Heart left ventricle (tissue), 16 donors: ENCODE results near the gene SLC27A2. TPM values are rescaled to one million over a fixed set of nuclear protein-coding genes. Genes with fewer than 3 reads are reported as not detected.
"Not testable (repeated sequence)": the region's sequence is repeated elsewhere in the genome, so short reads cannot be mapped to it uniquely, and the experiment has no call there.

Source experiments
- ATAC-seq, 4 donors: fragments of 200-7000 bp; cut with Tn5 transposase; one replicate each; pipeline ENCODE4 v1.9.1; 2020 to 2022; ENCODE audit warnings: moderate library complexity in 4 of 4, mild to moderate bottlenecking in 3 of 4, moderate number of reproducible peaks in 1 of 4
- DNase-seq, 5 donors: peaks; one replicate each; pipeline ENCODE4 v3.0.0-alpha.2; 2020
- H3K27ac ChIP-seq, 12 donors: fragments of 200-600 bp; sonication (generic) in 4 of 12; one replicate each; pipeline versions ENCODE4 v1.5.0 to v1.8.0; 2016 to 2022; ENCODE audit warnings: mild to moderate bottlenecking in 2 of 12
- H3K27me3 ChIP-seq, 9 donors: fragments of 200-600 bp; sonication (generic) in 2 of 9; one replicate each; pipeline versions ENCODE4 v1.5.1 to v1.8.0; 2016 to 2022; ENCODE audit warnings: mild to moderate bottlenecking in 3 of 9
- H3K36me3 ChIP-seq, 9 donors: fragments of 200-600 bp; sonication (generic) in 2 of 9; one replicate each; pipeline versions ENCODE4 v1.5.0 to v1.8.0; 2018 to 2022; ENCODE audit warnings: mild to moderate bottlenecking in 2 of 9
- H3K4me1 ChIP-seq, 12 donors: fragments of 200-600 bp; sonication (generic) in 4 of 12; one replicate each; pipeline versions ENCODE4 v1.5.0 to v1.8.0; 2016 to 2022; ENCODE audit warnings: mild to moderate bottlenecking in 3 of 12
- H3K4me3 ChIP-seq, 12 donors: fragments of 200-600 bp; sonication (generic) in 4 of 12; one replicate each; pipeline versions ENCODE4 v1.5.0 to v1.8.0; 2017 to 2022; ENCODE audit warnings: mild to moderate bottlenecking in 9 of 12, moderate library complexity in 4 of 12
- H3K9me3 ChIP-seq, 12 donors: fragments of 200-600 bp; sonication (generic) in 4 of 12; one replicate each; pipeline versions ENCODE4 v1.5.0 to v1.8.0; 2016 to 2022; ENCODE audit warnings: mild to moderate bottlenecking in 1 of 12
- CTCF ChIP-seq, 12 donors: fragments of 200-600 bp; sonication (generic) in 4 of 12; IDR thresholded peaks; one replicate each; pipeline versions ENCODE4 v1.5.0 to v1.8.0; 2018 to 2022; ENCODE audit warnings: antibody characterized with exemption in 12 of 12, mild to moderate bottlenecking in 5 of 12
- POLR2A ChIP-seq, 2 donors: fragments of 450-650 bp; IDR thresholded peaks; one replicate each; pipeline ENCODE4 v1.6.1; 2017; ENCODE audit warnings: antibody characterized with exemption in 2 of 2, mild to moderate bottlenecking in 2 of 2, moderate library complexity in 2 of 2
- WGBS, 4 donors: extraction: QIAGEN DNeasy Blood & Tissue Kit in 2 of 4; methylation state at CpG; one replicate each; pipeline versions ENCODE4 v1.1.5 to v1.1.7; 2013 to 2018; 5-methylcytosine and 5-hydroxymethylcytosine counted together
- intact Hi-C, 10 donors: fragments of 100-400 bp; cut with DNase I; formaldehyde crosslinking; loops; one replicate each; pipeline versions ENCODE4 v1.11.1 to v1.14.2; 2022
- polyA plus RNA-seq, 2 donors: library from polyadenylated mRNA; stranded (reverse); fragments of 200-250 nt; gene quantifications; one replicate each; pipeline ENCODE4 v1.2.3, GENCODE V29; 2013
- total RNA-seq, 9 donors: library from RNA; depleted of rRNA in 2 of 9; stranded (reverse); fragments of >200 nt in 2 of 9; fragmentation: NEBNext Ultra II Directional in 3 of 9; extraction: Animal tissue kit (Norgen Biotek cat#: 25700) in 3 of 9; gene quantifications; one replicate each; pipeline versions ENCODE4 v1.1.0 to v1.2.4, GENCODE V29; 2016 to 2023
- donor health status: ischemic (EF 13 %, LVEDD 7.1; RV severe dilation, severe dysfunction).
- donor health status: healthy with polysubstance abuse.
- donor health status: DM: no; HTN: yes; CAD: no.
- donor health status: DM: no; HTN: no; CAD: no.
- donor health status: ischemic (EF 25% LVEDD 6.9; RV normal size, moderate dysfunction).
- donor health status: ischemic (EF 25% LVEDD 5.7; RV mildly dilated, moderate dysfunction).
- donor health status: healthy.
- donor health status: DM: yes; HTN: yes; CAD: no.
- donor health status: ischemic (EF 35%, LVEDD 5.7; RV mildly dilated, moderate dysfunction).
- donor health status: nonischemic (EF 11% LVEDD 7.7; RV severe dilation, severe dysfunction).
- donor health status: DM: yes; HTN: yes; CAD: no.
- donor health status: PGD.
- donor health status: ischemic (EF 29% LVEDD 5.4; RV normal size, mild dysfunction).
- donor health status: nonischemic (EF 23%, LVEDD 6.1; RV moderate dilation, normal function).

The SLC27A2 gene
- total and polyA plus RNA-seq, 11 donors, result 0.04 to 0.29 (median 0.12) TPM; not detected in 8

GRCh38 chr15:50167110-50167509 lies 14.9 kb upstream of the SLC27A2 start:
- Histone ChIP-seq H3K9me3 (peaks cover 0 to 4% (median 0%) of the 10 kb centered on the region in 12 donors), H3K4me3 (no peak overlapping the region), H3K4me1 (no peaks in the 10 kb centered on the region), H3K27me3 (no peaks in the 10 kb centered on the region), H3K27ac (no peak overlapping the region), H3K36me3 (no peaks in the 10 kb centered on the region)
- no peak for ATAC-seq
- no peak for TF ChIP-seq CTCF (IDR thresholded peaks at IDR 0.05)
- no peak for TF ChIP-seq POLR2A (IDR thresholded peaks at IDR 0.05)
- intact Hi-C loops, result no loop called here
- DNase-seq, result no peak

GRCh38 chr15:50168379-50168778 lies 13.6 kb upstream of the SLC27A2 start:
- 72 to 88% (median 81%) methylated on average over 4 of the region's 4 CpGs for WGBS, 4 donors
- ATAC-seq (no peak), DNase-seq (no peak)
- Histone ChIP-seq H3K27ac (no peak overlapping the region), H3K4me3 (no peak overlapping the region), H3K27me3 (no peaks in the 10 kb centered on the region), H3K4me1 (no peaks in the 10 kb centered on the region), H3K9me3 (no peaks in the 10 kb centered on the region), H3K36me3 (no peaks in the 10 kb centered on the region)
- intact Hi-C loops, result no loop called here
- TF ChIP-seq POLR2A (IDR thresholded peaks at IDR 0.05) (no peak), CTCF (IDR thresholded peaks at IDR 0.05) (no peak)

- DNase-seq (peak in 1 of 5 donors; percentile 19), ATAC-seq (no peak)
- H3K4me1 ChIP-seq, result no peaks in the 10 kb centered on the region
- H3K9me3 ChIP-seq, result no peaks in the 10 kb centered on the region
- no peak overlapping the region for H3K4me3 ChIP-seq
- TF ChIP-seq POLR2A (IDR thresholded peaks at IDR 0.05) (no peak), CTCF (IDR thresholded peaks at IDR 0.05) (no peak)
- H3K27me3 ChIP-seq, result no peaks in the 10 kb centered on the region
- H3K36me3 ChIP-seq, result no peaks in the 10 kb centered on the region
- intact Hi-C loops, result no loop called here
- no peak overlapping the region for H3K27ac ChIP-seq
- 70 to 80% (median 76%) methylated on average over 10 of the region's 10 CpGs for WGBS, 4 donors
Observed at GRCh38 chr15:50168783-50169411, 13.1 kb upstream of the SLC27A2 start.

- intact Hi-C loops, H3K27ac ChIP-seq, H3K4me3 ChIP-seq, ATAC-seq, H3K36me3 ChIP-seq, H3K9me3 ChIP-seq, DNase-seq, H3K4me1 ChIP-seq, H3K27me3 ChIP-seq: not testable (repeated sequence)
- WGBS, 4 donors, result 83 to 97% (median 96%) methylated on average over 14 to 35 of the region's 35 CpGs
Observed at GRCh38 chr15:50172360-50172895, 9.6 kb upstream of the SLC27A2 start.

- Histone ChIP-seq H3K27me3 (peaks cover under 1 to 20% (median 12%) of the 10 kb centered on the region in 9 donors), H3K9me3 (no peaks in the 10 kb centered on the region), H3K4me3 (no peak overlapping the region), H3K36me3 (no peaks in the 10 kb centered on the region), H3K27ac (no peak overlapping the region), H3K4me1 (peaks cover 0 to 4% (median 0%) of the 10 kb centered on the region in 12 donors)
- TF ChIP-seq POLR2A (IDR thresholded peaks at IDR 0.05), result no peak
- no peak for TF ChIP-seq CTCF (IDR thresholded peaks at IDR 0.05)
- DNase-seq (no peak), ATAC-seq (no peak)
- intact Hi-C loops, result no loop called here
Observed at GRCh38 chr15:50176869-50177268, 5.1 kb upstream of the SLC27A2 start.
